ENCODE data around the gene FBXW11. TPM values are rescaled to one million over a fixed set of nuclear protein-coding genes. Genes with fewer than 3 reads are reported as not detected.

FBXW11 gene
- total and polyA plus RNA-seq, 10 of the 15 experiments (the other 5 are each of a cell fraction or from before 2014, with no cell fraction given) = 4.3 to 61.5 (median 40.0) TPM

DNA sequence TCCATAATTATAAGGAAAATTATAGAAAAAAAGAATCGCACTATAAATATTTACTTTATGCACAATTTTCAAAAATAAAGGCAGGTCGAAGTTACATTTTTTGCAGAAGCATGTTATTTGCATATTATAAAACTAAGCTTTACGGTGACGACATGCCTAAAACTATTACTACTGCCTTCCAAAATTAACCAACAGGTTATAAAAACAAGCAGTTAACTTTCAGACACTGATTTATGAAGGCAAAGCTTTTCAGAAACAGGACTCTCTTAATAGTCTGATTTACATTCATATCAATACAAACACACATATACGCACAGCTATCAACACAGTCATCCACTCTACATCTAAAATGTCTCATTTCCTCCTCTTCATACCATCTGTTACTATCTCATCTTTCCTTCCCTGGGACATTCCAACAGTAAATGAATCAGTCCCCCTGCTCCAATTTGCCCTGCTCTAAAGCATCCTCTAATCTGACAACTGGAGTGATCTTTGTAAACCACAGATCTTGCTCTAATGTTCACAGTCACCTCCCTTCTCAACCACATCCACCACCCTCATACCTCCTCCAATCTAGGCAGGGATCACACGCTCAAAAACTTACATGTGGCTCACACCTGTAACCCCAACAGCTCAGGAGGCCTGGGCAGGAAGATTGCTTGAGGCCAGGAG, 21.6 kb downstream of the FBXW11 start (continued):
- TF ChIP-seq HCFC1 (IDR thresholded peaks at IDR 0.05; ENCODE audit: low read length) = no peak
- TF ChIP-seq BCL11A (IDR thresholded peaks at IDR 0.05; ENCODE audit: low read depth, low read length) = peak; percentile 29; the same call in 1 of the 2 replicates

GRCh38 chr5:171981847-171982246, 24.6 kb downstream of the FBXW11 start:
- Histone ChIP-seq H3K79me2 (ENCODE audit: control insufficient read depth, insufficient read depth, low read length) (peaks cover 86% of the 10 kb centered on the region), H3K9ac (ENCODE audit: control insufficient read depth, insufficient read depth, low read length) (no peak overlapping the region), H3K27me3 (replicated peaks in 1 of 2; ENCODE audit: control insufficient read depth in 2 of 2, insufficient read depth in 2 of 2, low read length in 1 of 2) (no peaks in the 10 kb centered on the region), H3K4me1 (ENCODE audit: control insufficient read depth, insufficient read depth, low read length) (peaks cover 53% of the 10 kb centered on the region), H3K4me3 (no peak overlapping the region), H3K9me3 (replicated peaks; ENCODE audit: control insufficient read depth, insufficient read depth, low read length) (peaks cover 17% of the 10 kb centered on the region), H4K20me1 (ENCODE audit: control insufficient read depth, insufficient read depth) (no peaks in the 10 kb centered on the region), H3K27ac (ENCODE audit: control insufficient read depth, insufficient read depth) (no peak overlapping the region), H3K36me3 (ENCODE audit: control insufficient read depth in 2 of 2, insufficient read depth in 2 of 2, low read length in 1 of 2) (peaks cover 2 to 9% of the 10 kb centered on the region in 2 experiments; a peak in 3 of 4 replicates), H3K4me2 (ENCODE audit: control insufficient read depth, insufficient read depth) (no peak overlapping the region), H2AFZ (ENCODE audit: control insufficient read depth, low read depth, low read length) (no peak overlapping the region)
- ChIA-PET RAD21 (ENCODE audit: unreplicated experiment) (interaction anchor here (1.7 kb wide), 1 partner anchor 76 kb away, joined by 4 read pairs; no protein-coding TSS in a partner anchor), CTCF (interaction anchor here (1.2 kb wide), 1 partner anchor 70 kb away, joined by 4 read pairs; no protein-coding TSS in a partner anchor), POLR2A (no interaction called here), SMC1A (ENCODE audit: uncharacterized antibody, unreplicated experiment) (interaction anchor here (6.8 kb wide), 1 partner anchor 16 kb away, joined by 52 read pairs; no protein-coding TSS in a partner anchor)
- ATAC-seq (no peak), DNase-seq (ENCODE audit: low read depth, low spot score) (no peak), FAIRE-seq (no peak)
- in situ Hi-C loops (cut with MboI) = no loop called here
- 94% methylated on average over 2 of the region's 2 CpGs for WGBS (ENCODE audit: insufficient coverage, insufficient replicate concordance, low lambda C conversion rate, missing lambda C conversion rate)
- intact Hi-C loops (cut with micrococcal nuclease; ENCODE audit: unreplicated experiment) = no loop called here
- no TSS peak for BruUV-seq (replicated peaks)
- TF ChIP-seq ETV6 (conservative IDR thresholded peaks at IDR 0.05 in 1 of 2, IDR thresholded peaks at IDR 0.05 in 1 of 2; ENCODE audit: borderline replicate concordance in 1 of 2, low read depth in 1 of 2) (no peak), ASH2L (IDR thresholded peaks at IDR 0.05; ENCODE audit: borderline replicate concordance, low read depth) (no peak), MEF2A (IDR thresholded peaks at IDR 0.05; ENCODE audit: insufficient read depth, low read depth, low read length) (0 out of 2 replicates have a peak, but pooled peaks have one; percentile 27), RUNX3 (IDR thresholded peaks at IDR 0.05; ENCODE audit: low read length) (peak; percentile 58), GABPA (IDR thresholded peaks at IDR 0.05; ENCODE audit: low read depth) (no peak), ZNF217 (IDR thresholded peaks at IDR 0.05) (no peak), BCL11A (IDR thresholded peaks at IDR 0.05; ENCODE audit: low read depth, low read length) (no peak), ZNF687 (IDR thresholded peaks at IDR 0.05) (no peak), MEF2B (IDR thresholded peaks at IDR 0.05; ENCODE audit: partially characterized antibody, poor library complexity, severe bottlenecking) (no peak), JUNB (IDR thresholded peaks at IDR 0.05) (peak; percentile 53; the same call in 1 of the 2 replicates), BACH1 (IDR thresholded peaks at IDR 0.05; ENCODE audit: borderline replicate concordance) (no peak), YBX1 (IDR thresholded peaks at IDR 0.05) (no peak), NFIC (IDR thresholded peaks at IDR 0.05; ENCODE audit: low read depth, low read length) (peak; percentile 55), SPI1 (IDR thresholded peaks at IDR 0.05; ENCODE audit: borderline replicate concordance, insufficient read depth, low read depth, low read length) (peak; percentile 67; the same call in 1 of the 2 replicates), IRF4 (IDR thresholded peaks at IDR 0.05; ENCODE audit: low read depth, low read length) (no peak)
- TF ChIP-seq, protein P1, sequence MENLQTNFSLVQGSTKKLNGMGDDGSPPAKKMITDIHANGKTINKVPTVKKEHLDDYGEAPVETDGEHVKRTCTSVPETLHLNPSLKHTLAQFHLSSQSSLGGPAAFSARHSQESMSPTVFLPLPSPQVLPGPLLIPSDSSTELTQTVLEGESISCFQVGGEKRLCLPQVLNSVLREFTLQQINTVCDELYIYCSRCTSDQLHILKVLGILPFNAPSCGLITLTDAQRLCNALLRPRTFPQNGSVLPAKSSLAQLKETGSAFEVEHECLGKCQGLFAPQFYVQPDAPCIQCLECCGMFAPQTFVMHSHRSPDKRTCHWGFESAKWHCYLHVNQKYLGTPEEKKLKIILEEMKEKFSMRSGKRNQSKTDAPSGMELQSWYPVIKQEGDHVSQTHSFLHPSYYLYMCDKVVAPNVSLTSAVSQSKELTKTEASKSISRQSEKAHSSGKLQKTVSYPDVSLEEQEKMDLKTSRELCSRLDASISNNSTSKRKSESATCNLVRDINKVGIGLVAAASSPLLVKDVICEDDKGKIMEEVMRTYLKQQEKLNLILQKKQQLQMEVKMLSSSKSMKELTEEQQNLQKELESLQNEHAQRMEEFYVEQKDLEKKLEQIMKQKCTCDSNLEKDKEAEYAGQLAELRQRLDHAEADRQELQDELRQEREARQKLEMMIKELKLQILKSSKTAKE (IDR thresholded peaks at IDR 0.05; ENCODE audit: low read depth, poor library complexity, severe bottlenecking) = no peak
